Nucleus accumbens (tissue), 56 donors: Measurements from ENCODE around the gene ALKBH8.

ENCODE experiments used
- DNase-seq, 56 donors: peaks; one replicate each; lab custom pipeline; 2025; lab: John Stamatoyannopoulos, UW

Gene ALKBH8

GRCh38 chr11:107453594-107454286, 111.8 kb downstream of the ALKBH8 start:
- DNase-seq = no peak
